Neural cell (in vitro differentiated cells): ENCODE data around the gene PGAP2.

Source experiments
- EZH2 ChIP-seq: fragments of 200-600, 300-800 bp; shearing (Covaris generic), sonication (generic); IDR thresholded peaks from 2 replicates; pipeline ENCODE4 v1.6.1; 2014; ENCODE audit warnings: antibody characterized with exemption, low read length, borderline replicate concordance, mild to moderate bottlenecking; ENCODE audit not compliant: insufficient read depth, poor library complexity, severe bottlenecking
- MXI1 ChIP-seq: fragments of 450-650 bp; conservative IDR thresholded peaks from 2 replicates; pipeline ENCODE4 v1.6.1; 2014; ENCODE audit warnings: antibody characterized with exemption, mild to moderate bottlenecking; ENCODE audit not compliant: poor library complexity, severe bottlenecking
- POLR2AphosphoS5 ChIP-seq: IDR thresholded peaks from 2 replicates; pipeline ENCODE4 v1.6.1; 2012
- RAD21 ChIP-seq: fragments of 450-650 bp; conservative IDR thresholded peaks from 2 replicates; pipeline ENCODE4 v1.6.1; 2014; ENCODE audit warnings: antibody characterized with exemption, mild to moderate bottlenecking, moderate library complexity
- TAF1 ChIP-seq: IDR thresholded peaks from 2 replicates; pipeline ENCODE4 v1.6.1; 2012; ENCODE audit warnings: low read depth
- TF ChIP-seq, protein P1 (sequence below): fragments of 450-650 bp; IDR thresholded peaks from 2 replicates; pipeline ENCODE4 v1.5.1; 2014; ENCODE audit warnings: antibody characterized with exemption, mild to moderate bottlenecking, moderate library complexity; ENCODE audit not compliant: poor library complexity, severe bottlenecking

GRCh38 chr11:3827434-3828186 is 19.2 kb downstream of the PGAP2 start:
- TF ChIP-seq, protein P1, sequence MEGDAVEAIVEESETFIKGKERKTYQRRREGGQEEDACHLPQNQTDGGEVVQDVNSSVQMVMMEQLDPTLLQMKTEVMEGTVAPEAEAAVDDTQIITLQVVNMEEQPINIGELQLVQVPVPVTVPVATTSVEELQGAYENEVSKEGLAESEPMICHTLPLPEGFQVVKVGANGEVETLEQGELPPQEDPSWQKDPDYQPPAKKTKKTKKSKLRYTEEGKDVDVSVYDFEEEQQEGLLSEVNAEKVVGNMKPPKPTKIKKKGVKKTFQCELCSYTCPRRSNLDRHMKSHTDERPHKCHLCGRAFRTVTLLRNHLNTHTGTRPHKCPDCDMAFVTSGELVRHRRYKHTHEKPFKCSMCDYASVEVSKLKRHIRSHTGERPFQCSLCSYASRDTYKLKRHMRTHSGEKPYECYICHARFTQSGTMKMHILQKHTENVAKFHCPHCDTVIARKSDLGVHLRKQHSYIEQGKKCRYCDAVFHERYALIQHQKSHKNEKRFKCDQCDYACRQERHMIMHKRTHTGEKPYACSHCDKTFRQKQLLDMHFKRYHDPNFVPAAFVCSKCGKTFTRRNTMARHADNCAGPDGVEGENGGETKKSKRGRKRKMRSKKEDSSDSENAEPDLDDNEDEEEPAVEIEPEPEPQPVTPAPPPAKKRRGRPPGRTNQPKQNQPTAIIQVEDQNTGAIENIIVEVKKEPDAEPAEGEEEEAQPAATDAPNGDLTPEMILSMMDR = no peak
- TF ChIP-seq POLR2AphosphoS5 (no peak), EZH2 (no peak), RAD21 (no peak), TAF1 (no peak), MXI1 (no peak)
